ENCODE results near the gene ALDH1L1. TPM values are rescaled to one million over a fixed set of nuclear protein-coding genes. Genes with fewer than 3 reads are reported as not detected.

ALDH1L1 gene
- total RNA-seq, 1 donor from 2014 or later, result 36.1 TPM

GRCh38 chr3:126058666-126059065, 121.7 kb downstream of the ALDH1L1 start:
- no peak overlapping the region for H3K4me3 ChIP-seq
- TF ChIP-seq CTCF (IDR thresholded peaks at IDR 0.05), result no peak
- intact Hi-C loops (cut with DNase I), result no loop called here
- H3K9me3 ChIP-seq, result no peaks in the 10 kb centered on the region
- peak in 1 of 2 donors; percentile 15 for DNase-seq (ENCODE audit: low spot score in 2 of 2)
- H3K4me1 ChIP-seq, result no peaks in the 10 kb centered on the region
- peaks cover 0 to 7% of the 10 kb centered on the region in 2 donors for H3K36me3 ChIP-seq
- no peak overlapping the region for H3K27ac ChIP-seq
- H3K27me3 ChIP-seq, result no peaks in the 10 kb centered on the region

- TF ChIP-seq CTCF (IDR thresholded peaks at IDR 0.05), result no peak
- peaks cover 0 to 7% of the 10 kb centered on the region in 2 donors for H3K36me3 ChIP-seq
- H3K27ac ChIP-seq, result no peak overlapping the region
- peak in 1 of 2 donors; percentile 35 for DNase-seq (ENCODE audit: low spot score in 2 of 2)
- no peak overlapping the region for H3K4me3 ChIP-seq
- H3K27me3 ChIP-seq, result no peaks in the 10 kb centered on the region
- no peaks in the 10 kb centered on the region for H3K9me3 ChIP-seq
- intact Hi-C loops (cut with DNase I), result no loop called here
- no peaks in the 10 kb centered on the region for H3K4me1 ChIP-seq
Observed at GRCh38 chr3:126057936-126058335, 122.5 kb downstream of the ALDH1L1 start.

- Histone ChIP-seq H3K27ac (no peak overlapping the region), H3K27me3 (no peaks in the 10 kb centered on the region), H3K9me3 (no peaks in the 10 kb centered on the region), H3K36me3 (peaks cover 0 to 7% of the 10 kb centered on the region in 2 donors), H3K4me1 (no peaks in the 10 kb centered on the region), H3K4me3 (no peak overlapping the region)
- no peak for TF ChIP-seq CTCF (IDR thresholded peaks at IDR 0.05)
- DNase-seq (ENCODE audit: low spot score in 2 of 2), result peak in 1 of 2 donors; percentile 25
- intact Hi-C loops (cut with DNase I), result no loop called here
Observed at GRCh38 chr3:126057501-126057819, 122.9 kb downstream of the ALDH1L1 start.

GRCh38 chr3:126056681-126057500, 123.5 kb downstream of the ALDH1L1 start:
- no peaks in the 10 kb centered on the region for H3K27me3 ChIP-seq
- no peak for TF ChIP-seq CTCF (IDR thresholded peaks at IDR 0.05)
- H3K9me3 ChIP-seq, result no peaks in the 10 kb centered on the region
- H3K36me3 ChIP-seq, result peaks cover 0 to 7% of the 10 kb centered on the region in 2 donors
- no peaks in the 10 kb centered on the region for H3K4me1 ChIP-seq
- intact Hi-C loops (cut with DNase I), result no loop called here
- H3K4me3 ChIP-seq, result no peak overlapping the region
- peak in 1 of 2 donors; percentile 59 for DNase-seq (ENCODE audit: low spot score in 2 of 2)
- no peak overlapping the region for H3K27ac ChIP-seq

- Histone ChIP-seq H3K27me3 (no peaks in the 10 kb centered on the region), H3K4me3 (no peak overlapping the region), H3K4me1 (no peaks in the 10 kb centered on the region), H3K27ac (no peak overlapping the region), H3K36me3 (peaks cover 0 to 8% of the 10 kb centered on the region in 2 donors), H3K9me3 (no peaks in the 10 kb centered on the region)
- TF ChIP-seq CTCF (IDR thresholded peaks at IDR 0.05), result no peak
- intact Hi-C loops (cut with DNase I), result no loop called here
- DNase-seq (ENCODE audit: low spot score in 2 of 2), result peak in 1 of 2 donors; percentile 39
Observed at GRCh38 chr3:126056088-126056487, 124.3 kb downstream of the ALDH1L1 start.

Data from ascending aorta (tissue), 2 donors.